PC-3 (cell line): ENCODE measurements around the gene C1QTNF5.

Experiments
- CTCF ChIP-seq: fragments of 300-600 bp; sonication (generic); conservative IDR thresholded peaks from 2 replicates; pipeline ENCODE4 v1.5.1; 2017; ENCODE audit warnings: antibody characterized with exemption, low read depth, mild to moderate bottlenecking, low read length
- EZH2 ChIP-seq: fragments of 300-600 bp; sonication (generic); IDR thresholded peaks from one replicate; pipeline ENCODE4 v1.6.1; 2017; ENCODE audit warnings: antibody characterized with exemption, mild to moderate bottlenecking, low read length; ENCODE audit not compliant: unreplicated experiment
- EZH2phosphoT487 ChIP-seq: fragments of 300-600 bp; sonication (generic); IDR thresholded peaks from 2 replicates; pipeline ENCODE4 v1.6.1; 2018; ENCODE audit warnings: mild to moderate bottlenecking, antibody characterized with exemption, low read length, borderline replicate concordance

GRCh38 chr11:119307974-119308373, 32.7 kb downstream of the C1QTNF5 start:
- TF ChIP-seq CTCF (no peak), EZH2 (no peak), EZH2phosphoT487 (no peak)
